Stomach (tissue), 9 donors: ENCODE data around the gene FAM228A. TPM values are rescaled to one million over a fixed set of nuclear protein-coding genes. Genes with fewer than 3 reads are reported as not detected.

ENCODE experiments used
- DNase-seq, 2 donors: peaks; one replicate each; pipeline versions ENCODE4 v3.0.0 to v3.0.0-alpha.2; 2013 to 2019
- H3K27ac ChIP-seq, 5 donors: fragments of 200-600 bp in 4 of 5; sonication (generic) in 4 of 5; one replicate each; pipeline ENCODE4 v1.5.1; 2013 to 2019; ENCODE audit warnings: mild to moderate bottlenecking in 1 of 5, moderate library complexity in 1 of 5
- H3K27me3 ChIP-seq, 3 donors: fragments of 200-600 bp; sonication (generic); one replicate each; pipeline ENCODE4 v1.5.1; 2017 to 2019; ENCODE audit warnings: mixed run types in 1 of 3
- H3K36me3 ChIP-seq, 4 donors: fragments of 200-600 bp; sonication (generic); 1 replicate in 3 of 4; 2 replicates in 1 of 4; pipeline ENCODE4 v1.5.1; 2016 to 2019
- H3K4me1 ChIP-seq, 4 donors: fragments of 200-600 bp; sonication (generic); one replicate each; pipeline ENCODE4 v1.5.1; 2016 to 2019
- H3K4me3 ChIP-seq, 4 donors: fragments of 200-600 bp; sonication (generic) in 3 of 4; one replicate each; pipeline ENCODE4 v1.5.1; 2016 to 2019; ENCODE audit warnings: mild to moderate bottlenecking in 1 of 4
- H3K9me3 ChIP-seq, 4 donors: fragments of 200-600 bp; sonication (generic); one replicate each; pipeline ENCODE4 v1.5.1; 2016 to 2019
- EP300 ChIP-seq: sonication (generic); formaldehyde crosslinking; IDR thresholded peaks from one replicate; pipeline ENCODE4 v1.6.1; 2017; ENCODE audit warnings: antibody characterized with exemption
- POLR2A ChIP-seq, 4 donors: fragments of 450-650 bp; IDR thresholded peaks; one replicate each; pipeline ENCODE4 v1.6.1; 2016; ENCODE audit warnings: antibody characterized with exemption in 4 of 4, control low read depth in 2 of 4, mild to moderate bottlenecking in 1 of 4, moderate library complexity in 1 of 4
- POLR2AphosphoS5 ChIP-seq, 3 donors: sonication (generic); formaldehyde crosslinking; IDR thresholded peaks; one replicate each; pipeline ENCODE4 v1.6.1; 2016; ENCODE audit warnings: antibody characterized with exemption in 3 of 3
- WGBS, 5 donors: extraction: QIAGEN DNeasy Blood & Tissue Kit in 3 of 5; methylation state at CpG; one replicate each; pipeline versions ENCODE4 v1.1.5 to v1.1.7; 2013 to 2018; 5-methylcytosine and 5-hydroxymethylcytosine counted together
- intact Hi-C: fragments of 100-400 bp; cut with DNase I; formaldehyde crosslinking; loops from one replicate; pipeline ENCODE4 v1.15.1; 2023; ENCODE audit warnings: low total_unique reads
- polyA plus RNA-seq, 3 donors: library from polyadenylated mRNA; stranded (reverse); fragments of 200-250 nt; gene quantifications; one replicate each; pipeline ENCODE4 v1.2.3, GENCODE V29; 2013
- total RNA-seq, 5 donors: library from RNA; depleted of rRNA; stranded (reverse); fragments of >200 nt; gene quantifications; one replicate each; pipeline versions ENCODE4 v1.1.0 to v1.2.3, GENCODE V29; 2014 to 2016
- TF ChIP-seq, protein P1 (sequence below), 7 experiments: fragments of 450-650 bp in 4 of 7; fragments of 200-600 bp in 3 of 7; sonication (generic) in 3 of 7; IDR thresholded peaks; one replicate each; pipeline ENCODE4 v1.5.1; 2016 to 2019; ENCODE audit warnings: antibody characterized with exemption in 7 of 7, control low read depth in 2 of 7, mild to moderate bottlenecking in 1 of 7
- donor health status: healthy with polysubstance abuse.
- donor health status: Bipolar disorder and iron deficiency.
- donor health status: healthy.

FAM228A gene
- total and polyA plus RNA-seq, 8 donors, result 0.23 to 2.3 (median 1.3) TPM; not detected in 3

DNA sequence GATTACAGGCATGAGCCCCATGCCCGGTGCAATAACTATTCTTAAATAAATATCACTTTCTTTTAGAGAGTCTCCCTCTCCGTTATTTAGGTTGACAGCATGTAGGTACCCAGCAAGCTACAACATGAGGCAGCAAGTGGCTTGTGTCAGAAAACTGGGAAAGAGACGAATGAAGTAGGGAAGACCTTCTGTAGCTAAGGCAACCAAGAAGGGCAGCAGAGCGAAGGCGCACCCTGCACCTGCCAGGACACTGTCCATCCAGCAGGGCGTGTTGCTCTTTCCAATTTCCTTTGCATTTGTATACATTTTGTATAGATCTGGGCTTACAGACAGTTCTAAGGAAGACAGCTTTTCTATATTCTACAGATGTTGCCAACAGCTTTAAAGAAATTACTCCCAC, 48.1 kb downstream of the FAM228A start:
- intact Hi-C loops, result no loop called here
- no peaks in the 10 kb centered on the region for H3K4me1 ChIP-seq
- no peak for DNase-seq
- 73 to 85% (median 77%) methylated on average over 6 of the region's 6 CpGs for WGBS, 5 donors
- TF ChIP-seq EP300 (no peak), POLR2A (IDR thresholded peaks at IDR 0.05) (no peak), POLR2AphosphoS5 (IDR thresholded peaks at IDR 0.05) (no peak)
- TF ChIP-seq, protein P1, sequence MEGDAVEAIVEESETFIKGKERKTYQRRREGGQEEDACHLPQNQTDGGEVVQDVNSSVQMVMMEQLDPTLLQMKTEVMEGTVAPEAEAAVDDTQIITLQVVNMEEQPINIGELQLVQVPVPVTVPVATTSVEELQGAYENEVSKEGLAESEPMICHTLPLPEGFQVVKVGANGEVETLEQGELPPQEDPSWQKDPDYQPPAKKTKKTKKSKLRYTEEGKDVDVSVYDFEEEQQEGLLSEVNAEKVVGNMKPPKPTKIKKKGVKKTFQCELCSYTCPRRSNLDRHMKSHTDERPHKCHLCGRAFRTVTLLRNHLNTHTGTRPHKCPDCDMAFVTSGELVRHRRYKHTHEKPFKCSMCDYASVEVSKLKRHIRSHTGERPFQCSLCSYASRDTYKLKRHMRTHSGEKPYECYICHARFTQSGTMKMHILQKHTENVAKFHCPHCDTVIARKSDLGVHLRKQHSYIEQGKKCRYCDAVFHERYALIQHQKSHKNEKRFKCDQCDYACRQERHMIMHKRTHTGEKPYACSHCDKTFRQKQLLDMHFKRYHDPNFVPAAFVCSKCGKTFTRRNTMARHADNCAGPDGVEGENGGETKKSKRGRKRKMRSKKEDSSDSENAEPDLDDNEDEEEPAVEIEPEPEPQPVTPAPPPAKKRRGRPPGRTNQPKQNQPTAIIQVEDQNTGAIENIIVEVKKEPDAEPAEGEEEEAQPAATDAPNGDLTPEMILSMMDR (IDR thresholded peaks at IDR 0.05), result no peak
- H3K27ac ChIP-seq, result no peak overlapping the region
- H3K4me3 ChIP-seq, result no peak overlapping the region
- no peaks in the 10 kb centered on the region for H3K9me3 ChIP-seq
- peaks cover 18 to 59% (median 51%) of the 10 kb centered on the region in 4 donors for H3K36me3 ChIP-seq
- H3K27me3 ChIP-seq, result no peaks in the 10 kb centered on the region

DNA sequence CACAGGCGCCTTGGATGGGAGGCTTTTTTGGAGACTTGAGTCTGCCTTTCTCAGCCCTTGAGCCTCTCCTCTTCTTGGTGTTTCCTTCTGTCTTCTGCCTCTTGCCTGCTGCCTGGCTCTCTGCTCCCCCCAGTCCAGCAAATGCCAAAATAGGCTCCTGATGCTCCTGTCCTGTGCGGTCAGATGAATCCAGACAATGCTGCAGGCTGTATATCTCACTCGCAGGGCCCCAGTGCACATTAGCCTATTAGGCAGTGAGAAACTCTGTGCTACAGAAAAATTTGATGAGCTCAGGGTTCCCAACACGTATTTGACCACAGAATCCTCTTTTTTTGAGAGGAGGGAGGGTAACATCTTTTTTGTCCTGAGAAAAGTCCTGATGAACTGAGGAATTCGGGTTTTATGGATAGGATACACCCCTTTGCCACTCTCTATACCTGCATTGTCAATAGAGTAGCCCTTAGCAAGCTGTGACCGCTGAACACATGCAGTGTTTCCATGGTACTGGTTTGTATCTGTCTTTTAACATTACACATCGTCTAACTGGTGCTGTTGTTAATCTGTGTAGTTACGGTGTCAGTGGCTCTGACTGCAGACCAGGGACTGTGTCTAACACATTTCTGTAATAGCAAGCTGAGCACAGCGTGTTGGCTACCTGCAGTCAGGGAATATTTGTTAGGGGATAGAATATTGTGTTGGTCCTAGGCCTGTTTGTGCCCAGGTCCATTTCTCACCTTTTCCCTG, 50.8 kb downstream of the FAM228A start:
- Histone ChIP-seq H3K4me3 (no peak overlapping the region), H3K4me1 (no peaks in the 10 kb centered on the region), H3K27me3 (no peaks in the 10 kb centered on the region), H3K9me3 (no peaks in the 10 kb centered on the region), H3K36me3 (peaks cover 2 to 34% (median 26%) of the 10 kb centered on the region in 4 donors), H3K27ac (no peak overlapping the region)
- intact Hi-C loops, result no loop called here
- TF ChIP-seq POLR2A (IDR thresholded peaks at IDR 0.05), result no peak
- no peak for TF ChIP-seq POLR2AphosphoS5 (IDR thresholded peaks at IDR 0.05)
- TF ChIP-seq, protein P1 (IDR thresholded peaks at IDR 0.05), result no peak
- no peak for TF ChIP-seq EP300
- DNase-seq, result peak in 1 of 2 donors; percentile 27
- 92 to 94% (median 94%) methylated on average over 9 of the region's 9 CpGs for WGBS, 5 donors

DNA sequence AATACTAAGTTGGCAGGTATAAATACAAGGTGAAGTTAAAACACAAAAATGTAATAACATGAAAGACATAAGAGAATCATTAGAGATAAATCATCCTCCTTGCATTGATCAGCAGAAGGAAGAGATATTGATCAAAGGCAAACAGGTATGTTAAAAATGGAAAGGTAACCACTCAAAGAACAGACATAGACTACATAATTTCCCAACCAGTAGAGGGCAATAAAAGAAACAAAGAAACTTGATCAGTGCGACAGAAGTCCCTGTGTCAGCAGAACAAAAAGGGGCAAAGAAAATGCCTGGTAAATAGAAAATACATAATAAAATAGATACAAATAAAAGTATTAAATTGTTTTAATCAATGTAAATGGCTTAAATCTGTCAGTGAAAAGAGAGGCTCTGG, 53.6 kb downstream of the FAM228A start:
- TF ChIP-seq EP300 (no peak), POLR2A (IDR thresholded peaks at IDR 0.05) (no peak)
- TF ChIP-seq, protein P1 (IDR thresholded peaks at IDR 0.05), result peak in 2 of 7 experiments; percentile 16 to 28
- intact Hi-C loops, result no loop called here
- Histone ChIP-seq H3K9me3 (no peaks in the 10 kb centered on the region), H3K27me3 (no peaks in the 10 kb centered on the region), H3K36me3 (peaks cover 0 to 32% (median 23%) of the 10 kb centered on the region in 4 donors), H3K4me1 (no peaks in the 10 kb centered on the region), H3K4me3 (no peak overlapping the region), H3K27ac (no peak overlapping the region)
- peak in 1 of 2 donors; percentile 20 for DNase-seq
- 24 to 48% (median 45%) methylated on average over 1 of the region's 1 CpG for WGBS, 5 donors

DNA sequence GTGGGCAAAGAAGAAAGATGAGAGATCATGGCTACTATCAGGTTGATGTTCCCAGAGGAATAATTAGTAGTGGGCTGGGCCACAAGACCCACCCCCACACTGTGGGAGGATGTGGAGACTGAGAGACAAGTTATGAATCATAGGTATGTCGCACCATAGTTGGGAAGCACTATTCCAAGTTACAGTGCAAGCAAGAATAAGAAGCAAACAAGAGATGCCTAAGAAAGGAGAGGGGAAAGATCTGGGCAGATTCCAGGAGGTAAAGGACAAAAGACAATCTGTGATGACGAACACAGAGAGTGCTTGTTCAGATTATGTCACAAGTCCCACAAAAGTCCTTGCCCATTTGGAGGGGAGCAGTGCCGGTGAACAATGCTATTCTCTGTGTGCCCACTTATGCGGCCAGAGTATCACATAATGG, 56.6 kb downstream of the FAM228A start:
- Histone ChIP-seq H3K9me3 (no peaks in the 10 kb centered on the region), H3K27me3 (no peaks in the 10 kb centered on the region), H3K4me3 (no peak overlapping the region), H3K36me3 (peaks cover 0 to 16% (median 11%) of the 10 kb centered on the region in 4 donors), H3K27ac (no peak overlapping the region), H3K4me1 (no peaks in the 10 kb centered on the region)
- 89 to 95% (median 92%) methylated on average over 4 of the region's 4 CpGs for WGBS, 5 donors
- intact Hi-C loops, result no loop called here
- peak in 1 of 2 donors; percentile 30 for DNase-seq
- TF ChIP-seq EP300, result no peak
- TF ChIP-seq, protein P1 (IDR thresholded peaks at IDR 0.05), result no peak
- TF ChIP-seq POLR2A (IDR thresholded peaks at IDR 0.05), result no peak
- TF ChIP-seq POLR2AphosphoS5 (IDR thresholded peaks at IDR 0.05), result no peak
